Loucy (cell line): ENCODE data around the gene C3orf20.

Experiments
- CTCF ChIP-seq: fragments of 200-600 bp; sonication (generic); conservative IDR thresholded peaks from 2 replicates; pipeline ENCODE4 v1.5.1; 2014; ENCODE audit warnings: mild to moderate bottlenecking, antibody characterized with exemption, low read length
- EZH2phosphoT487 ChIP-seq: fragments of 200-600 bp; IDR thresholded peaks from 2 replicates; pipeline ENCODE4 v1.6.1; 2018; ENCODE audit warnings: antibody characterized with exemption, mild to moderate bottlenecking, moderate library complexity, borderline replicate concordance

DNA sequence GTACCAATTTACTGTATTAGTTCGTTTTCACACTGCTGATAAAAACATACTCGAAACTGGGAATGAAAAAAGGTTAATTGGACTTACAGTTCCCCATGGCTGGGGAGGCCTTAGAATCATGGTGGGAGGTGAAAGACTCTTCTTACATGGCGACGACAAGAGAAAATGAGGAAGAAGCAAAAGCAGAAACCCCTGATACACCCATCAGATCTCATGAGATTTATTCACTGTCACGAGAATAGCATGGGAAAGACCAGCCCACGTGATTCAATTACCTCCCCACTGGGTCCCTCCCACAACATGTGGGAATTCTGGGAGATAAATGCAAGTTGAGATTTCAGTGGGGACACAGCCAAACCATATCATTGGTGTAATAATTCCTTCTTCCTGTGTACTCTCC lies 69.6 kb downstream of the C3orf20 start:
- TF ChIP-seq CTCF (no peak), EZH2phosphoT487 (no peak)
